ENCODE measurements around the gene SUPT4H1.

SUPT4H1 gene

GRCh38 chr17:58323366-58324055 is 28.5 kb downstream of the SUPT4H1 start:
- H3K9me3 ChIP-seq: no peaks in the 10 kb centered on the region
- no peak for DNase-seq
- H3K27ac ChIP-seq: peak overlapping the region; percentile 70 to 76
- peaks cover 0 to 34% (median 0%) of the 10 kb centered on the region in 3 donors for H3K36me3 ChIP-seq
- intact Hi-C loops (cut with DNase I; ENCODE audit: low total_unique reads): no loop called here
- H3K4me1 ChIP-seq: peaks cover 0 to 28% (median 18%) of the 10 kb centered on the region in 4 donors
- peaks cover 0 to 9% of the 10 kb centered on the region in 2 donors for H3K27me3 ChIP-seq
- H3K4me3 ChIP-seq: peak overlapping the region; percentile 66 to 72
- TF ChIP-seq, protein P1, sequence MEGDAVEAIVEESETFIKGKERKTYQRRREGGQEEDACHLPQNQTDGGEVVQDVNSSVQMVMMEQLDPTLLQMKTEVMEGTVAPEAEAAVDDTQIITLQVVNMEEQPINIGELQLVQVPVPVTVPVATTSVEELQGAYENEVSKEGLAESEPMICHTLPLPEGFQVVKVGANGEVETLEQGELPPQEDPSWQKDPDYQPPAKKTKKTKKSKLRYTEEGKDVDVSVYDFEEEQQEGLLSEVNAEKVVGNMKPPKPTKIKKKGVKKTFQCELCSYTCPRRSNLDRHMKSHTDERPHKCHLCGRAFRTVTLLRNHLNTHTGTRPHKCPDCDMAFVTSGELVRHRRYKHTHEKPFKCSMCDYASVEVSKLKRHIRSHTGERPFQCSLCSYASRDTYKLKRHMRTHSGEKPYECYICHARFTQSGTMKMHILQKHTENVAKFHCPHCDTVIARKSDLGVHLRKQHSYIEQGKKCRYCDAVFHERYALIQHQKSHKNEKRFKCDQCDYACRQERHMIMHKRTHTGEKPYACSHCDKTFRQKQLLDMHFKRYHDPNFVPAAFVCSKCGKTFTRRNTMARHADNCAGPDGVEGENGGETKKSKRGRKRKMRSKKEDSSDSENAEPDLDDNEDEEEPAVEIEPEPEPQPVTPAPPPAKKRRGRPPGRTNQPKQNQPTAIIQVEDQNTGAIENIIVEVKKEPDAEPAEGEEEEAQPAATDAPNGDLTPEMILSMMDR (IDR thresholded peaks at IDR 0.05): no peak

DNA sequence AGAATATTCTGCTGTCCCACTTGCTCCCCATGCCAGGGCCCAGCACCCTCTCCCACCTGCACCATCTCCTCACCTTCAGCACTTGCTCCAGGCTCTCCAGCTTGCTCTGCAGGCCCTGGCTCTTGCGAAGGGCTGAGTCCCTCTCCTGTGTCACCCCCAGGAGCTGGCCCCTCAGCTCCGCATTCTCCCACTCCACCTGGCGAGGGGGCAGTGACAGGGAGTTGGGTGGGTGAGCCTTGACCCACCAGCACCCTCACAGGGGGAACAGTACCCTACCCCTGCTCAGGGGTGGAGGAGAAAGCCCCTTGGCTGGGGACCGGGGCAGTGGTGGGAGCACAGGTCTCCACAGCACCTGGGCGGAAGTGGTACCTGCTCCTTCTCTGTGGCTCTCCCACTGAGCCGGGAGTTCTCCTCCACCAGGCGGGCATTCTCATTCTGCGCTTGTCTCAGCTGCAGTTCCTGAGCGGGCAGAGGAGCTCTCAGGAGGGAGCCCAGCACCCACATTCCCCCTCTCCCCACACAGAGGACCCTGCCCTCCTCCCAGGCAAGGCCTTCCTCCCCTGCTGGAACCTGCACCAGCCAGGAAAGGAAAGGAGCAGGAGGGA is 29.3 kb downstream of the SUPT4H1 start:
- H3K4me3 ChIP-seq: no peak overlapping the region
- H3K9me3 ChIP-seq: no peaks in the 10 kb centered on the region
- H3K4me1 ChIP-seq: peaks cover 0 to 28% (median 18%) of the 10 kb centered on the region in 4 donors
- intact Hi-C loops (cut with DNase I; ENCODE audit: low total_unique reads): no loop called here
- peaks cover 0 to 2% of the 10 kb centered on the region in 2 donors for H3K27me3 ChIP-seq
- TF ChIP-seq, protein P1 (IDR thresholded peaks at IDR 0.05): no peak
- no peak overlapping the region for H3K27ac ChIP-seq
- H3K36me3 ChIP-seq: peaks cover 0 to 34% (median 0%) of the 10 kb centered on the region in 3 donors
- DNase-seq: no peak

DNA sequence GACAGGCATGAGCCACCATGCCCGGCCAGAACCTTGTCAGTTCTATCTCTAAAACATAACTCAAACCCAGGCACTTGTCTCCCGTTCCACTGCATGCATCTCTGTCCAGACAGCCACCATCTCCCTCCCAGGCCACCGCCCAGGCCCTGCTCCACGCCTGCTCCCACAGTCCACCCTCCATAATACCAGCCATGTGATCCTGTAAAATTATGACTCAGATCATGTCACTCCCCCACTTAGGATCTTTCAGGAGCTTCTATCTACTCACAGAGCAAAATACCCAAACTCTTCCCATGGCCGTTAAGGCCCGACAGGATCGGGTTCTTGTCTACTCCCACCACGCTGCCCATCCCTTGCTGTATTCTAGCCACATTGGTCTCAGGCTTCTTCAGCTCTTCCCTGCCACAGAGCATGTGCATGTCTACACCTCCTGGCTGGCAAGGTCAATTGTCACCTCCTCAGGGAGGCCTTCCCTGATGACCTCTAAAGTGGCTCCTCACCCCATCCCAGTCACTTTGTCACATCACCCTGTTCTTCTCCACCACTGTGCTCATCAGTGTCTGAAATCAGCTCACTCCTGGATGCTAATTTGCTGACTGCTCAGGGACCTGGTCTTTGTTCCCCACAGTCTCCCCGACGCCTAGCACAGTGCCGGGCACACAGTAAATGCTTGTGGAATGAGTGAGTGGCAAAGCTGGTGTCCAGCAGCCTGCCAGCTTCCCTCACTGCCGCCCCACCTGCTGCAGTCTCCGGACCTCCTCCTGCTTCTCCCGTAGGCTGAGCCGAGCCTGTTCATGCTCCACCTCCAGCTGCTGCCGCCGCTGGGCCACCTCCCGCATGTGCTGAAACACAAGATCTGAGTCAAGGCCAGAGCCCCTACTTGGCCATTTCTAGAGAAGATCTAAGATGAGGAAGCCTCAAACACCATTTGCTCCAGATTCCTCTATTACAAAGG is 30.2 kb downstream of the SUPT4H1 start:
- Histone ChIP-seq H3K9me3 (no peaks in the 10 kb centered on the region), H3K36me3 (peaks cover 0 to 34% (median 0%) of the 10 kb centered on the region in 3 donors), H3K4me3 (no peak overlapping the region), H3K4me1 (peaks cover 0 to 28% (median 18%) of the 10 kb centered on the region in 4 donors), H3K27ac (no peak overlapping the region), H3K27me3 (no peaks in the 10 kb centered on the region)
- TF ChIP-seq, protein P1 (IDR thresholded peaks at IDR 0.05): no peak
- no peak for DNase-seq
- intact Hi-C loops (cut with DNase I; ENCODE audit: low total_unique reads): no loop called here

GRCh38 chr17:58320570-58321323 is 31.3 kb downstream of the SUPT4H1 start:
- intact Hi-C loops (cut with DNase I; ENCODE audit: low total_unique reads): no loop called here

More at GRCh38 chr17:58320570-58321323, 31.3 kb downstream of the SUPT4H1 start:
- Histone ChIP-seq H3K27ac (no peak overlapping the region), H3K27me3 (no peaks in the 10 kb centered on the region), H3K4me1 (peaks cover 0 to 26% (median 18%) of the 10 kb centered on the region in 4 donors), H3K9me3 (no peaks in the 10 kb centered on the region), H3K4me3 (no peak overlapping the region), H3K36me3 (peaks cover 0 to 45% (median 0%) of the 10 kb centered on the region in 3 donors)
- DNase-seq: no peak
- TF ChIP-seq, protein P1 (IDR thresholded peaks at IDR 0.05): no peak

Measured in tibial artery (tissue), 4 donors.